Ishikawa (cell line): ENCODE measurements around the gene DCTN1.

Experiments
- CEBPB ChIP-seq: IDR thresholded peaks from 2 replicates; pipeline ENCODE4 v1.6.1; 2012
- EGR1 ChIP-seq: IDR thresholded peaks from 2 replicates; pipeline ENCODE4 v1.6.1; 2012
- FOXM1 ChIP-seq: IDR thresholded peaks from 2 replicates; pipeline ENCODE4 v1.6.1; 2012; ENCODE audit warnings: low read depth, borderline replicate concordance
- MAX ChIP-seq: IDR thresholded peaks from 2 replicates; pipeline ENCODE4 v1.6.1; 2012
- NFIC ChIP-seq: IDR thresholded peaks from 2 replicates; pipeline ENCODE4 v1.6.1; 2012
- RAD21 ChIP-seq: IDR thresholded peaks from 2 replicates; pipeline ENCODE4 v1.6.1; 2012; ENCODE audit warnings: low read depth
- REST ChIP-seq: IDR thresholded peaks from 2 replicates; pipeline ENCODE4 v1.6.1; 2012; ENCODE audit warnings: low read depth, mild to moderate bottlenecking
- TAF1 ChIP-seq: IDR thresholded peaks from 2 replicates; pipeline ENCODE4 v1.6.1; 2012; ENCODE audit warnings: low read depth, mild to moderate bottlenecking

GRCh38 chr2:74372674-74373073 lies 7.4 kb downstream of the DCTN1 start:
- TF ChIP-seq NFIC (no peak), RAD21 (no peak), EGR1 (no peak), TAF1 (no peak), MAX (no peak), REST (no peak), CEBPB (no peak), FOXM1 (no peak)
